Endothelial cell of umbilical vein (primary cell): Measurements from ENCODE around the gene SLC22A6. TPM values are rescaled to one million over a fixed set of nuclear protein-coding genes. Genes with fewer than 3 reads are reported as not detected.
"Not testable (repeated sequence)": the region's sequence is repeated elsewhere in the genome, so short reads cannot be mapped to it uniquely, and the experiment has no call there.

Experiments
- BruUV-seq: library from RNA; stranded (reverse); fragments of 400-500 nt; replicated peaks from 2 replicates; lab custom pipeline; 2021; lab: Mats Ljungman, UMichigan
- CTCF ChIA-PET: fragments of 300-600, 350-600 bp; sonication (Branson Sonifier 250); formaldehyde crosslinking; loops from one replicate; lab custom pipeline; 2021; ENCODE audit warnings: antibody characterized with exemption, inconsistent platforms; lab: Charles Lee
- POLR2A ChIA-PET: fragments of 300-600, 350-600 bp; sonication (Branson Sonifier 250); formaldehyde crosslinking; loops from one replicate; lab custom pipeline; 2021; ENCODE audit warnings: antibody characterized with exemption, inconsistent platforms; lab: Charles Lee
- DNase-seq: peaks from one replicate; pipeline ENCODE4 v3.0.0-alpha.2; 2011; ENCODE audit warnings: low read depth, low spot score
- FAIRE-seq: peaks from 2 replicates; lab custom pipeline; 2011; peaks lifted over from hg19 to GRCh38; lab: Jason Lieb, UNC
- H2AFZ ChIP-seq: 2 replicates; pipeline ENCODE4 v1.6.0; 2012; ENCODE audit warnings: low read depth, low read length, control low read depth, inconsistent platforms
- H3K27ac ChIP-seq: 2 replicates; pipeline ENCODE4 v1.5.1; 2011; ENCODE audit warnings: low read depth, mild to moderate bottlenecking, control low read depth, low read length, moderate library complexity; ENCODE audit not compliant: insufficient read depth
- H3K27me3 ChIP-seq, 2 experiments: 2 replicates each; pipeline versions ENCODE4 v1.6.0 to v1.6.1; 2011; ENCODE audit warnings: low read length in 2 of 2, mixed read lengths in 1 of 2; ENCODE audit not compliant: control insufficient read depth in 2 of 2, insufficient read depth in 2 of 2
- H3K36me3 ChIP-seq, 2 experiments: 2 replicates in 1 of 2; 3 replicates in 1 of 2; pipeline ENCODE4 v1.5.1; 2011; ENCODE audit warnings: low read length in 2 of 2, mild to moderate bottlenecking in 1 of 2, moderate library complexity in 1 of 2; ENCODE audit not compliant: control insufficient read depth in 2 of 2, insufficient read depth in 2 of 2; ENCODE audit errors: extremely low read depth in 1 of 2
- H3K4me1 ChIP-seq: 3 replicates; pipeline ENCODE4 v1.5.1; 2011; ENCODE audit warnings: mild to moderate bottlenecking, low read length; ENCODE audit not compliant: control insufficient read depth, insufficient read depth; ENCODE audit errors: extremely low read depth
- H3K4me2 ChIP-seq: 2 replicates; pipeline ENCODE4 v1.6.1; 2011; ENCODE audit warnings: low read length, control low read depth, mixed read lengths; ENCODE audit not compliant: insufficient read depth
- H3K4me3 ChIP-seq, 3 experiments: fragments of 200-600 bp in 1 of 3; sonication (generic), shearing (Covaris generic) in 1 of 3; replicated peaks in 1 of 3; 2 replicates each; pipeline ENCODE4 v1.5.1; 2011 to 2016; ENCODE audit warnings: control low read depth in 3 of 3, low read length in 3 of 3, mild to moderate bottlenecking in 2 of 3, inconsistent platforms in 1 of 3, low read depth in 1 of 3, moderate library complexity in 1 of 3; ENCODE audit not compliant: insufficient read depth in 1 of 3
- H3K79me2 ChIP-seq: 2 replicates; pipeline ENCODE4 v1.6.0; 2012; ENCODE audit warnings: low read length, inconsistent platforms; ENCODE audit not compliant: control insufficient read depth, insufficient read depth
- H3K9ac ChIP-seq: replicated peaks from 2 replicates; pipeline ENCODE3; 2011; ENCODE audit warnings: low read length, control low read depth; ENCODE audit not compliant: insufficient read depth; ENCODE audit errors: extremely low read depth
- H3K9me1 ChIP-seq: replicated peaks from 3 replicates; pipeline ENCODE4 v1.6.0; 2011; ENCODE audit warnings: mild to moderate bottlenecking, low read length; ENCODE audit not compliant: control insufficient read depth, insufficient read depth; ENCODE audit errors: extremely low read depth
- H3K9me3 ChIP-seq: replicated peaks from 2 replicates; pipeline ENCODE4 v1.5.1; 2012; ENCODE audit warnings: low read length, inconsistent platforms; ENCODE audit not compliant: control insufficient read depth, insufficient read depth
- H4K20me1 ChIP-seq: replicated peaks from 2 replicates; pipeline ENCODE3; 2011; ENCODE audit warnings: mild to moderate bottlenecking, low read length; ENCODE audit not compliant: control insufficient read depth, insufficient read depth; ENCODE audit errors: extremely low read depth
- CTCF ChIP-seq, 2 donors: IDR thresholded peaks; 1 replicate in 1 of 2; 2 replicates in 1 of 2; pipeline ENCODE4 v1.5.1; 2011; ENCODE audit warnings: low read length in 2 of 2, mild to moderate bottlenecking in 2 of 2, moderate library complexity in 2 of 2, control low read depth in 1 of 2, inconsistent platforms in 1 of 2, low read depth in 1 of 2; ENCODE audit not compliant: insufficient read depth in 1 of 2; ENCODE audit errors: extremely low read depth in 1 of 2
- EZH2 ChIP-seq: IDR thresholded peaks from 2 replicates; pipeline ENCODE4 v1.6.1; 2012; ENCODE audit warnings: borderline replicate concordance, low read depth, mild to moderate bottlenecking, moderate library complexity, low read length, inconsistent platforms; ENCODE audit not compliant: severe bottlenecking
- FOS ChIP-seq: IDR thresholded peaks from 2 replicates; pipeline ENCODE4 v1.6.1; 2011; ENCODE audit warnings: mild to moderate bottlenecking, low read length, moderate library complexity, borderline replicate concordance; ENCODE audit not compliant: insufficient read depth
- GATA2 ChIP-seq: IDR thresholded peaks from 2 replicates; pipeline ENCODE4 v1.7.0; 2011; ENCODE audit warnings: low read depth, mild to moderate bottlenecking, moderate library complexity, mixed read lengths, low read length; ENCODE audit not compliant: insufficient read length, insufficient read depth
- JUN ChIP-seq: IDR thresholded peaks from 2 replicates; pipeline ENCODE4 v1.6.1; 2011; ENCODE audit warnings: borderline replicate concordance, low read depth; ENCODE audit not compliant: insufficient read length, insufficient read depth
- MYC ChIP-seq: IDR thresholded peaks from one replicate; pipeline ENCODE4 v1.6.1; 2011; ENCODE audit warnings: mild to moderate bottlenecking, low read depth, low read length
- POLR2AphosphoS5 ChIP-seq: IDR thresholded peaks from 2 replicates; pipeline ENCODE4 v1.6.1; 2012; ENCODE audit warnings: low read depth, mild to moderate bottlenecking, control low read depth, low read length, moderate library complexity; ENCODE audit not compliant: insufficient read depth
- dilution Hi-C: fragments of 300-500 bp; cut with MboI; formaldehyde crosslinking; loops from one replicate; pipeline ENCODE4 v1.15.0; 2019; ENCODE audit warnings: low sequenced_read_pairs; ENCODE audit not compliant: extremely low pct_ligation_motif_present
- intact Hi-C: fragments of 100-400 bp; cut with micrococcal nuclease; formaldehyde crosslinking; loops from one replicate; pipeline ENCODE4 v1.10.0; 2022
- polyA plus RNA-seq, 4 experiments: library from polyadenylated mRNA; depleted of rRNA in 3 of 4; stranded (reverse) in 3 of 4; unstranded in 1 of 4; fragments of >200 nt; gene quantifications; 2 replicates each; pipeline versions ENCODE4 v1.2.1 to v1.2.3, GENCODE V29; 2011 to 2012; ENCODE audit warnings: missing spikeins in 1 of 4
- total RNA-seq: library from RNA; stranded (reverse); gene quantifications from 2 replicates; pipeline ENCODE4 v1.2.3, GENCODE V29; 2021

The SLC22A6 gene
- total and polyA plus RNA-seq, 2 donors (not counting 3 experiments of a cell fraction or from before 2014, with no cell fraction given) = not detected

DNA sequence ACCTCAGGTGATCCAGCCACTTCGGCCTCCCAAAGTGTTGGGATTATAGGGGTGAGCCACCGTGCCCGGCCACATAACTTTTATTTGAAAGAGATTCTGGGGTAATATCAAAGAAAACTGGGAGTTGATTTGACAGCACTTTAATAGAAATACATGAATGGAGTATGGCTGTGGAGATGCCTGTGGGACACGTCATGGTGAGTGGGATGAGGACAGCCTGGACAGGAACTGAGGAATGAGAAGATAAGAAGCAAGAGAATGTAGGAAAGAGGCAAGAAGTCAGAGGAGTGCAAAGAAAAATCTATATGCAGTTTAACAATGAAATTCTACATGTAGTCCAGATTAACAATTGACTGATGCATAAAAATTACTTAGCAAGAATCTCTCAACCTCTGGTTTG is 31.0 kb downstream of the SLC22A6 start:
- Histone ChIP-seq H3K4me1 (no peaks in the 10 kb centered on the region), H3K79me2 (no peaks in the 10 kb centered on the region), H3K4me2 (no peak overlapping the region), H3K9ac (no peak overlapping the region), H4K20me1 (no peaks in the 10 kb centered on the region), H3K9me3 (no peaks in the 10 kb centered on the region), H2AFZ (no peak overlapping the region), H3K27me3 (no peaks in the 10 kb centered on the region), H3K4me3 (no peak overlapping the region), H3K9me1 (no peaks in the 10 kb centered on the region), H3K36me3 (no peaks in the 10 kb centered on the region), H3K27ac (no peak overlapping the region)
- dilution Hi-C loops = no loop called here
- DNase-seq (no peak), FAIRE-seq (no peak)
- POLR2A ChIA-PET = no interaction called here
- no peak for TF ChIP-seq JUN
- TF ChIP-seq GATA2 = peak; percentile 68
- peak; percentile 49 for TF ChIP-seq FOS
- no TSS peak for BruUV-seq
- intact Hi-C loops = no loop called here
- CTCF ChIA-PET = no interaction called here

GRCh38 chr11:62948765-62949320 is 35.9 kb downstream of the SLC22A6 start:
- intact Hi-C loops = no loop called here
- H3K9me3 ChIP-seq = no peaks in the 10 kb centered on the region
- POLR2A ChIA-PET = no interaction called here
- DNase-seq (no peak), FAIRE-seq (no peak)
- H3K4me2 ChIP-seq = no peak overlapping the region
- dilution Hi-C loops = no loop called here
- no peaks in the 10 kb centered on the region for H3K9me1 ChIP-seq
- peaks cover 0 to 3% of the 10 kb centered on the region in 2 experiments for H3K27me3 ChIP-seq
- H3K27ac ChIP-seq = no peak overlapping the region
- no peak overlapping the region for H3K9ac ChIP-seq
- TF ChIP-seq EZH2 = no peak
- TF ChIP-seq CTCF (IDR thresholded peaks at IDR 0.05; ENCODE audit: extremely low read depth in 1 of 2, insufficient read depth in 1 of 2, low read depth in 1 of 2, low read length in 2 of 2) = no peak
- no peak for TF ChIP-seq MYC
- no peak for TF ChIP-seq POLR2AphosphoS5
- no peaks in the 10 kb centered on the region for H4K20me1 ChIP-seq
- no peak overlapping the region for H2AFZ ChIP-seq
- H3K79me2 ChIP-seq = no peaks in the 10 kb centered on the region
- H3K36me3 ChIP-seq = no peaks in the 10 kb centered on the region
- no TSS peak for BruUV-seq
- H3K4me3 ChIP-seq = no peak overlapping the region
- CTCF ChIA-PET = interaction anchor here (1.3 kb wide), 1 partner anchor 87 kb away, joined by 3 read pairs; no protein-coding TSS in a partner anchor
- H3K4me1 ChIP-seq = no peaks in the 10 kb centered on the region

- FAIRE-seq, H2AFZ ChIP-seq, CTCF ChIA-PET, H3K4me3 ChIP-seq, H3K4me1 ChIP-seq, H3K27ac ChIP-seq, H3K9me3 ChIP-seq, H3K9ac ChIP-seq, H3K4me2 ChIP-seq, H3K27me3 ChIP-seq, dilution Hi-C loops, POLR2A ChIA-PET, BruUV-seq, DNase-seq, H3K79me2 ChIP-seq, H3K36me3 ChIP-seq, H4K20me1 ChIP-seq, H3K9me1 ChIP-seq, intact Hi-C loops: not testable (repeated sequence)
These were observed 39.2 kb downstream of the SLC22A6 start for GRCh38 chr11:62945538-62945937.
